ENCODE data around the gene LRRC27.

DNA sequence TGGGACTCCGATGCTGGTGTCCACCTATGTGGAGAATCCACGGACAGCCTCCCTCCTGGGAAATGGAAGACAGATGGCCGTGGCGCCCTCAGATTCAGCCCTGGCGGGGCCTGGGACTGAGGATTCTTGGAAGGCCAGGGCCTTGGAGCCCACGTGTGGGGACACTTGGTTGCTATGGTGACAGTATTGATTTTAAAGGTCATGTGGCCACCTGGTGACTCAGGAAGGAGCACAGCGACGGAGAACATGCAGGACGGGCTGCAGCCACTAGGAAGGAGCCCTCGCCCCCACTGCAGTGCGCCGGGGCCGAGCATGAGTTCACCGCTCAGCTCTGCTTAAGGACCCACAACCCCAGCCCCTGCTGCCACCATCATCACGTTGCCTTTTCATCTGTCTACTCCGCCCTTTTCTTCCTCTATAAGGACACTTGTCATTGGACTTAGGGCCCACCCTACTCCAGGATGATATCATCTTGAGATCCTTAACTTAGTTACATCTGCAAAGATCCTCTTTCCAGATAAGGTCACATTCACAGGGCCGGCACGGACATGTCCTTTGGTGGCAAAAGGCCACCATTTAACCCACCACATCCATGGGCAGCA, 20.6 kb upstream of the LRRC27 start:
- no peak for TF ChIP-seq POLR2A (IDR thresholded peaks at IDR 0.05)
- TF ChIP-seq, protein P1, sequence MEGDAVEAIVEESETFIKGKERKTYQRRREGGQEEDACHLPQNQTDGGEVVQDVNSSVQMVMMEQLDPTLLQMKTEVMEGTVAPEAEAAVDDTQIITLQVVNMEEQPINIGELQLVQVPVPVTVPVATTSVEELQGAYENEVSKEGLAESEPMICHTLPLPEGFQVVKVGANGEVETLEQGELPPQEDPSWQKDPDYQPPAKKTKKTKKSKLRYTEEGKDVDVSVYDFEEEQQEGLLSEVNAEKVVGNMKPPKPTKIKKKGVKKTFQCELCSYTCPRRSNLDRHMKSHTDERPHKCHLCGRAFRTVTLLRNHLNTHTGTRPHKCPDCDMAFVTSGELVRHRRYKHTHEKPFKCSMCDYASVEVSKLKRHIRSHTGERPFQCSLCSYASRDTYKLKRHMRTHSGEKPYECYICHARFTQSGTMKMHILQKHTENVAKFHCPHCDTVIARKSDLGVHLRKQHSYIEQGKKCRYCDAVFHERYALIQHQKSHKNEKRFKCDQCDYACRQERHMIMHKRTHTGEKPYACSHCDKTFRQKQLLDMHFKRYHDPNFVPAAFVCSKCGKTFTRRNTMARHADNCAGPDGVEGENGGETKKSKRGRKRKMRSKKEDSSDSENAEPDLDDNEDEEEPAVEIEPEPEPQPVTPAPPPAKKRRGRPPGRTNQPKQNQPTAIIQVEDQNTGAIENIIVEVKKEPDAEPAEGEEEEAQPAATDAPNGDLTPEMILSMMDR (IDR thresholded peaks at IDR 0.05) = no peak
- no peak for TF ChIP-seq EP300 (IDR thresholded peaks at IDR 0.05)
- TF ChIP-seq POLR2AphosphoS5 (IDR thresholded peaks at IDR 0.05) = no peak
